H9 (cell line): ENCODE results near the gene IGSF9B. TPM values are rescaled to one million over a fixed set of nuclear protein-coding genes. Genes with fewer than 3 reads are reported as not detected.

Experiments
- DNase-seq: peaks from one replicate; pipeline ENCODE4 v3.0.0-alpha.2; 2017
- H2AFZ ChIP-seq: one replicate; pipeline ENCODE4 v1.6.1; 2013; ENCODE audit warnings: mild to moderate bottlenecking, low read length, control low read depth, moderate library complexity
- H2AK5ac ChIP-seq: 2 replicates; pipeline ENCODE4 v1.6.1; 2013; ENCODE audit warnings: low read length, control low read depth, mixed read lengths; ENCODE audit not compliant: insufficient read length
- H2BK120ac ChIP-seq: one replicate; pipeline ENCODE4 v1.6.1; 2013; ENCODE audit warnings: low read depth, mild to moderate bottlenecking, low read length, control low read depth, inconsistent platforms; ENCODE audit not compliant: poor library complexity, severe bottlenecking
- H2BK12ac ChIP-seq: 2 replicates; pipeline ENCODE4 v1.6.1; 2013; ENCODE audit warnings: low read length, control low read depth, mixed read lengths, low read depth; ENCODE audit not compliant: insufficient read length
- H2BK15ac ChIP-seq: 2 replicates; pipeline ENCODE4 v1.6.1; 2013; ENCODE audit warnings: low read depth, low read length, control low read depth
- H2BK20ac ChIP-seq: one replicate; pipeline ENCODE4 v1.6.1; 2013; ENCODE audit warnings: low read depth, mild to moderate bottlenecking, low read length, control low read depth, inconsistent platforms; ENCODE audit not compliant: poor library complexity, severe bottlenecking
- H2BK5ac ChIP-seq: 2 replicates; pipeline ENCODE4 v1.6.1; 2013; ENCODE audit warnings: low read length, control low read depth, mixed read lengths; ENCODE audit not compliant: insufficient read length
- H3K14ac ChIP-seq: 2 replicates; pipeline ENCODE4 v1.6.1; 2013; ENCODE audit warnings: low read length, control low read depth; ENCODE audit not compliant: insufficient read depth
- H3K18ac ChIP-seq: 2 replicates; pipeline ENCODE4 v1.6.1; 2013; ENCODE audit warnings: low read depth, mild to moderate bottlenecking, mixed read lengths, low read length, control low read depth; ENCODE audit not compliant: insufficient read length
- H3K23ac ChIP-seq: 2 replicates; pipeline ENCODE4 v1.6.1; 2013; ENCODE audit warnings: low read length, control low read depth, mixed read lengths, low read depth; ENCODE audit not compliant: insufficient read length
- H3K23me2 ChIP-seq: 2 replicates; pipeline ENCODE4 v1.6.1; 2013; ENCODE audit warnings: low read depth, mild to moderate bottlenecking, mixed read lengths, low read length, control low read depth; ENCODE audit not compliant: insufficient read length, poor library complexity, severe bottlenecking
- H3K27ac ChIP-seq: 2 replicates; pipeline ENCODE4 v1.5.1; 2013; ENCODE audit warnings: low read length, control low read depth, mixed read lengths, low read depth; ENCODE audit not compliant: insufficient read length
- H3K27me3 ChIP-seq: 2 replicates; pipeline ENCODE4 v1.6.1; 2013; ENCODE audit warnings: low read length, control low read depth, inconsistent platforms; ENCODE audit not compliant: insufficient read depth
- H3K4ac ChIP-seq: 2 replicates; pipeline ENCODE4 v1.6.1; 2013; ENCODE audit warnings: low read depth, mild to moderate bottlenecking, control low read depth, inconsistent platforms, low read length, moderate library complexity
- H3K4me1 ChIP-seq: 2 replicates; pipeline ENCODE4 v1.6.1; 2013; ENCODE audit warnings: low read length, control low read depth, inconsistent platforms; ENCODE audit not compliant: insufficient read depth
- H3K4me2 ChIP-seq: 2 replicates; pipeline ENCODE4 v1.6.1; 2013; ENCODE audit warnings: low read length, control low read depth, mixed read lengths; ENCODE audit not compliant: insufficient read length, insufficient read depth
- H3K56ac ChIP-seq: 2 replicates; pipeline ENCODE4 v1.6.1; 2013; ENCODE audit warnings: low read depth, mild to moderate bottlenecking, mixed read lengths, low read length, control low read depth; ENCODE audit not compliant: insufficient read length
- H3K79me1 ChIP-seq: 2 replicates; pipeline ENCODE4 v1.6.1; 2013; ENCODE audit warnings: low read depth, mild to moderate bottlenecking, moderate library complexity, low read length, control low read depth, inconsistent platforms; ENCODE audit not compliant: insufficient read depth, poor library complexity, severe bottlenecking
- H3K79me2 ChIP-seq: 2 replicates; pipeline ENCODE4 v1.6.1; 2013; ENCODE audit warnings: low read length, control low read depth, inconsistent platforms; ENCODE audit not compliant: insufficient read depth
- H3K9ac ChIP-seq: 2 replicates; pipeline ENCODE4 v1.6.1; 2013; ENCODE audit warnings: low read length, control low read depth, mixed read lengths; ENCODE audit not compliant: insufficient read length; ENCODE audit errors: extremely low read depth
- H3K9me3 ChIP-seq: one replicate; pipeline ENCODE4 v1.6.1; 2013; ENCODE audit warnings: low read depth, low read length, inconsistent platforms; ENCODE audit not compliant: control insufficient read depth
- H3T11ph ChIP-seq: one replicate; pipeline ENCODE4 v1.6.1; 2013; ENCODE audit warnings: mild to moderate bottlenecking, low read length, control low read depth, inconsistent platforms
- H4K20me1 ChIP-seq: one replicate; pipeline ENCODE4 v1.6.1; 2013; ENCODE audit not compliant: control insufficient read depth, insufficient read length, insufficient read depth
- H4K5ac ChIP-seq: 2 replicates; pipeline ENCODE4 v1.6.1; 2013; ENCODE audit warnings: low read depth, mild to moderate bottlenecking, mixed read lengths, low read length, control low read depth; ENCODE audit not compliant: insufficient read length
- H4K8ac ChIP-seq: replicated peaks from 2 replicates; pipeline ENCODE4 v1.6.1; 2013; ENCODE audit warnings: low read length, control low read depth, mixed read lengths, low read depth; ENCODE audit not compliant: insufficient read length
- H4K91ac ChIP-seq: 2 replicates; pipeline ENCODE4 v1.6.1; 2013; ENCODE audit warnings: low read depth, mild to moderate bottlenecking, moderate library complexity, mixed read lengths, low read length, control low read depth; ENCODE audit not compliant: insufficient read length
- H3K27ac Mint-ChIP-seq, 3 experiments: 2 replicates in 2 of 3; 3 replicates in 1 of 3; pipeline ENCODE4 v1.8.0; 2020 to 2021; ENCODE audit warnings: mixed read lengths in 3 of 3, mild to moderate bottlenecking in 1 of 3, moderate library complexity in 1 of 3
- H3K27me3 Mint-ChIP-seq: 2 replicates; pipeline ENCODE4 v1.8.0; 2021; ENCODE audit warnings: low read depth, mild to moderate bottlenecking, moderate library complexity, mixed read lengths
- H3K36me3 Mint-ChIP-seq, 3 experiments: 2 replicates in 2 of 3; 3 replicates in 1 of 3; pipeline ENCODE4 v1.8.0; 2020 to 2021; ENCODE audit warnings: low read depth in 3 of 3, mixed read lengths in 3 of 3; ENCODE audit not compliant: insufficient read depth in 1 of 3
- H3K4me1 Mint-ChIP-seq, 2 experiments: 2 replicates each; pipeline ENCODE4 v1.8.0; 2020; ENCODE audit warnings: mixed read lengths in 2 of 2
- H3K4me3 Mint-ChIP-seq, 2 experiments: 2 replicates in 1 of 2; 3 replicates in 1 of 2; pipeline ENCODE4 v1.8.0; 2020 to 2021; ENCODE audit warnings: mild to moderate bottlenecking in 2 of 2, mixed read lengths in 2 of 2, moderate library complexity in 1 of 2
- H3K9me3 Mint-ChIP-seq, 2 experiments: 2 replicates in 1 of 2; 3 replicates in 1 of 2; pipeline ENCODE4 v1.8.0; 2020; ENCODE audit warnings: mild to moderate bottlenecking in 2 of 2, mixed read lengths in 2 of 2, moderate library complexity in 1 of 2
- WGBS: extraction: QIAGEN DNeasy Blood & Tissue Kit; methylation state at CpG from one replicate; pipeline ENCODE4 v1.1.7; 2013; ENCODE audit warnings: missing lambda C conversion rate, low lambda C conversion rate, mixed read lengths; ENCODE audit not compliant: insufficient read length; ENCODE audit errors: extremely low coverage; 5-methylcytosine and 5-hydroxymethylcytosine counted together
- total RNA-seq: library from RNA; stranded (reverse); gene quantifications from 2 replicates; pipeline ENCODE4 v1.2.1, GENCODE V29; 2021
- TF ChIP-seq, protein P1 (sequence below): fragments of 200-600 bp; sonication (generic); conservative IDR thresholded peaks from 3 replicates; pipeline ENCODE4 v1.8.0; 2021; ENCODE audit warnings: antibody characterized with exemption, mild to moderate bottlenecking

IGSF9B gene
- total RNA-seq, 1 experiment from 2014 or later: 25.7 TPM

DNA sequence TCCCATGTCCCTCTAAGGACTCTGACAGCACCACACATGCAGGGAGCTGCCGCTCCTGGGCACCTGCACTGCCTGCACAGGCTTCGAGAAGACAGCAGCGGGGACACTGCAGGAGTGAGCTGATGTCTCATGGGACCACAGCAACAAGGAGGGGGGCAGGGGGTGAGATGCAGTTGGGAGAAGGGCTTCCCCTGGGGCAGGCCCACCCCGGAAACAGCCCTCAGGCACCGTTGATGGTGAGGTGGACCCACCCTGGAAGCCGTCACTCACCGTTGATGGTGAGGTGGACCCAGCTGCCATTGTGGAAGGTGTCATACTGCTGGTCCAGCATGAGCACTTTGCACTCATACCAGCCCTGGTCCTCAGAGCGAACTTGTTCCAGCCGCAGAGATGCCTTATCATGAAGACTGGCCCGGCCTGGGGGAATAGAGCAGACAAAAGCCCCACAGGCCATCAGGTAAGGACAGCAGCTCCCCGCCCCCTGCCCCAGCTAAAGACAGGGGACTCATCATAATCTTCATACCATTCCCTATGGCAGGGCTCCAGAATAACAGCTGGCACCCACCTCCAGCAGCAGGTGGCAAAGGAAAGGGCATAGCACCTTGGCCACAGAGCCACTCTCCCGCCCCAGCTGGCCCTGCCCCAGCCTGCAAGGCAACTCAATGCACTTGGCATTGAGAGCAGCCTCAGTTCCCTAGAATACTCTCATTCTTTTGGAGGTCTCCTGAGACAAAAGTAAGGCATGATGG lies 12.6 kb downstream of the IGSF9B start:
- peaks cover 0 to 9% of the 10 kb centered on the region in 2 experiments; a peak in 2 of 5 replicates for H3K9me3 Mint-ChIP-seq
- Histone ChIP-seq H3K18ac (no peak overlapping the region), H3K4me2 (no peak overlapping the region), H3K23me2 (no peaks in the 10 kb centered on the region), H2BK12ac (no peak overlapping the region), H2BK5ac (no peak overlapping the region), H3K9me3 (no peaks in the 10 kb centered on the region), H3K56ac (no peak overlapping the region), H3K4ac (no peak overlapping the region), H3K23ac (no peak overlapping the region), H4K5ac (no peak overlapping the region), H3K79me2 (no peaks in the 10 kb centered on the region), H3K79me1 (no peaks in the 10 kb centered on the region), H3K27me3 (no peaks in the 10 kb centered on the region), H3T11ph (no peak overlapping the region), H4K91ac (no peak overlapping the region), H2BK20ac (no peak overlapping the region), H2AK5ac (no peak overlapping the region), H4K8ac (no peak overlapping the region), H2BK15ac (no peak overlapping the region), H4K20me1 (peaks cover 8% of the 10 kb centered on the region), H3K9ac (no peak overlapping the region), H2BK120ac (no peak overlapping the region), H3K4me1 (peaks cover 11% of the 10 kb centered on the region; the same call in 1 of the 2 replicates), H3K14ac (no peak overlapping the region), H2AFZ (no peak overlapping the region), H3K27ac (no peak overlapping the region)
- TF ChIP-seq, protein P1, sequence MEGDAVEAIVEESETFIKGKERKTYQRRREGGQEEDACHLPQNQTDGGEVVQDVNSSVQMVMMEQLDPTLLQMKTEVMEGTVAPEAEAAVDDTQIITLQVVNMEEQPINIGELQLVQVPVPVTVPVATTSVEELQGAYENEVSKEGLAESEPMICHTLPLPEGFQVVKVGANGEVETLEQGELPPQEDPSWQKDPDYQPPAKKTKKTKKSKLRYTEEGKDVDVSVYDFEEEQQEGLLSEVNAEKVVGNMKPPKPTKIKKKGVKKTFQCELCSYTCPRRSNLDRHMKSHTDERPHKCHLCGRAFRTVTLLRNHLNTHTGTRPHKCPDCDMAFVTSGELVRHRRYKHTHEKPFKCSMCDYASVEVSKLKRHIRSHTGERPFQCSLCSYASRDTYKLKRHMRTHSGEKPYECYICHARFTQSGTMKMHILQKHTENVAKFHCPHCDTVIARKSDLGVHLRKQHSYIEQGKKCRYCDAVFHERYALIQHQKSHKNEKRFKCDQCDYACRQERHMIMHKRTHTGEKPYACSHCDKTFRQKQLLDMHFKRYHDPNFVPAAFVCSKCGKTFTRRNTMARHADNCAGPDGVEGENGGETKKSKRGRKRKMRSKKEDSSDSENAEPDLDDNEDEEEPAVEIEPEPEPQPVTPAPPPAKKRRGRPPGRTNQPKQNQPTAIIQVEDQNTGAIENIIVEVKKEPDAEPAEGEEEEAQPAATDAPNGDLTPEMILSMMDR: no peak
- peaks cover 28 to 38% of the 10 kb centered on the region in 2 experiments for H3K4me1 Mint-ChIP-seq
- H3K27ac Mint-ChIP-seq: no peak overlapping the region
- H3K4me3 Mint-ChIP-seq: no peak overlapping the region
- no peaks in the 10 kb centered on the region; the same call in 1 of the 2 replicates for H3K27me3 Mint-ChIP-seq
- WGBS: no CpG with 5 or more reads among the region's 12 CpGs
- DNase-seq: no peak
- peaks cover 28 to 34% (median 34%) of the 10 kb centered on the region in 3 experiments for H3K36me3 Mint-ChIP-seq
